Caki2 (cell line): ENCODE measurements around the gene SREK1. TPM values are rescaled to one million over a fixed set of nuclear protein-coding genes. Genes with fewer than 3 reads are reported as not detected.
A peak's percentile ranks its signal among the peaks of the same experiment; 100 is the strongest.
"Not testable (repeated sequence)": the region's sequence is repeated elsewhere in the genome, so short reads cannot be mapped to it uniquely, and the experiment has no call there.

ENCODE experiments used
- DNase-seq: peaks from one replicate; pipeline ENCODE4 v3.0.0-alpha.2; 2015; ENCODE audit warnings: low read depth
- in situ Hi-C: cut with HindIII; loops from 2 replicates; pipeline ENCODE4 v1.10.0; 2016; ENCODE audit warnings: low sequenced_read_pairs, low pct_unique_long_range_greater_than_20kb, mixed read lengths
- total RNA-seq: library from RNA; depleted of rRNA; stranded (reverse); fragments of >200 nt; shearing (Covaris generic); gene quantifications from 2 replicates; pipeline ENCODE4 v1.2.3, GENCODE V29; 2014; ENCODE audit warnings: low replicate concordance; rRNA removed

The SREK1 gene
- total RNA-seq, 1 experiment from 2014 or later, result 6.1 TPM

- in situ Hi-C loops, result no loop called here
- DNase-seq, result no peak
Measured at GRCh38 chr5:66206465-66206864, 62.4 kb downstream of the SREK1 start.

DNA sequence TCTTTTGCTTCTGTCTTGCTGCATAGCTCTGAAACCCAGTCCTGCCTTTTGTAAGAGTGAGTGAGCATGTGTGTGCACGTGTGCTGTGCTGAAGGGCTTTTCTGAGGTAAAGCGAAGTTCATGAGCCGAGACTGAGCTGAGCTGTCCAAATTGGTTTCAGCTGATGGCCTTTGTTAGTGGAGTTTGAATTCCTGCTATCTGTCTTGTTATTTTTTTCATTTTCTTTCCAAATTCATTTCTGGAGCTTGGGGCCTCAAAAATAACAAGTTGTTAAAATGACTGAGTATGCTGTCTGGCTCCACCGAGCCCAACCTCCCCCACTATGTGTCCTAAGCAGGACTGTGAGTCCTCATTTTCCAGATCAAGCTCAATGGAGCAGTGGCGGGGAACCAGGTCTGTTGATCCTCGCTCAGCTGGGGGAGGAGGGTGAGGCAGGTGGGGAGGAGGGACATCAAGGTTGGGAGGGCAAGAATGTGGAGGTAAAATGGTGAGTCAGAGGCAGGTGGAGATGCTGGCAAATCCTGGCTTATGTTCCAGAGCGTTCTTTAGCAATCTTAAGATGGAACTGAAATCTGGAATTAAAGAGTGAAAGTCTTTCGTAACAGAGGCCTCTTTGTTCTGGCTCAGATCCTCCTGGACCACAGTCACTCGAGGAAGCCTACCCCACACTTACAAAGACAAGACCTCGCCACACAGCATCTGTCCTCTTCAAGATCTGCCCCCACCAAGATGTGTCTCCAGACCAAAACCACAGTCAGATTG is 63.9 kb downstream of the SREK1 start:
- in situ Hi-C loops, result no loop called here

DNA sequence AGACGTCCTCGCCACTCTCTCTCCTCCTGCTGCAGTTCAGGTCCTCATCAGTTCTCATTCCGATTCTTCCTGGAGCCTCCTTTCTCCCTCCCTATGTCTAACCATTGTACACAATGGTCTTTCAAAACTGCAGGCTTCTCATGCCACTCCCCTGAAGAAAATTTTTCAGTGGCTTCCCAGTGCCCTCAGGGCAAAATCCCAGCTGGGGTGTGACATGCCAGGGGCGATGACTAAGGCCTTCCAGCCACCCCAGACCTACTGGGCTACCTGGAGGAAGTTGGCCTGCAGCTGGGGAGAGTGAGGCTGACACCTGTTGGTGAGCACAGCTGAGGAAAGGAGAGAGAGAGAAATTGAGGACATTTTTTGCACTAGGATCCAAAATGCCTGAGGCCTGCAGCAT is 65.2 kb downstream of the SREK1 start:
- in situ Hi-C loops, result no loop called here
- peak; percentile 65 for DNase-seq

More for the DNA sequence above, 63.9 kb downstream of the SREK1 start:
- DNase-seq, result no peak

GRCh38 chr5:66209794-66210193 is 65.7 kb downstream of the SREK1 start:
- DNase-seq, result no peak
- in situ Hi-C loops, result no loop called here

DNA sequence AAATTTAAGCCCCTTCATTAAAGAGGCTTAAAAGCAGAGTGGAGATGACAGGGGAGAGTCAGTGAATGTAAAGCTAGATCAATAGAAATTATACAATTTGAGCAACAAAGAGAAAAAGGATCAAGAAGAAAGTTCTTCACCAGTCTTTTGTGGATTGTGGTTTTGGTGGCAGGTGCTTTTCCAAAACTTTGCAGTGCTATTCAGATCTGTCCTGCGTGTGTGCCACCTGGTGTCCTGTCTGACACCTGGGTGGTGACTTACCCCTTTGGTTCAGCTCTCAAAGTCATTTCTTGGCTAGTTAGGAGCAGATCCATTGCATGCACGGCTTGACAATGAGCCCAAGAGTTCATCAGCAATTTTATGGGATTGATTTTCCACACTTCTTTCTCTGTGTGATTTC is 69.4 kb downstream of the SREK1 start:
- in situ Hi-C loops, result no loop called here
- DNase-seq, result no peak

DNA sequence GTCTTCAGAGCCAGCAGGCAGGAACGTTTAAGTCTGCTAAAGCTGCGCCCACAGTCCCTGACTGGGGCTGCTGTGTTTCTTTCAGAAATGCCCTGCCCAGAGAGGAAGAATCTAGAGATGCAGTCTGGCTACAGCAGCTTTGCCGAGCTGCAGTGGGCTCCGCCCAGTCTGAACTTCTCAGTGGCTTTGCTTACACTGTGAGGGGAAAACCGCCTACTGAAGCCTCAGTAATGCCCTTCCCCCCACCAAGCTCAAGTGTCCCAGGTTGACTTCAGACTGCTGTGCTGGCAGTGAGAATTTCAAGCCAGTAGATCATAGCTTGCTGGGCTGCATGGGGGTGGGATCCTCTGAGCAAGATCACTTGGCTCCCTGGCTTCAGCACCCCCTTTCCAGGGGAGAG is 78.4 kb downstream of the SREK1 start:
- no peak for DNase-seq
- in situ Hi-C loops, result no loop called here

DNA sequence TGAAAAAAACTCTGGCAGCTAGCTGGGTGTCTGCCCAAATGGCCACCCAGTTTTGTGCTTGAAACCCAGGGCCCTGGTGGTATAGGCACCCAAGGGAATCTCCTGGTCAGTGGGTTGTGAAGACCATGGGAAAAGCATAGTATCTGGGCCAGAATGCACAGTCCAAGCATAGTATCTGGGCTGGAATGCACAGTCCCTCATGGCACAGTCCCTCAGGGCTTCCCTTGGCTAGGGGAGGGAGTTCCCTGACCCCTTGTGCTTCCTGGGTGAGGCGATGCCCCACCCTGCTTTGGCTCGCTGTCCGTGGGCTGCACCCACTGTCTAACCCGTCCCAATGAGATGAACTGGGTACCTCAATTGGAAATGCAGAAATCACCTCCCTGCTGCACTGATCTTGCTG is 78.8 kb downstream of the SREK1 start:
- in situ Hi-C loops, DNase-seq: not testable (repeated sequence)

GRCh38 chr5:66223637-66224036 is 79.5 kb downstream of the SREK1 start:
- no peak for DNase-seq
- in situ Hi-C loops, result no loop called here

GRCh38 chr5:66224274-66224673 is 80.2 kb downstream of the SREK1 start:
- in situ Hi-C loops, result no loop called here
- DNase-seq, result no peak

DNA sequence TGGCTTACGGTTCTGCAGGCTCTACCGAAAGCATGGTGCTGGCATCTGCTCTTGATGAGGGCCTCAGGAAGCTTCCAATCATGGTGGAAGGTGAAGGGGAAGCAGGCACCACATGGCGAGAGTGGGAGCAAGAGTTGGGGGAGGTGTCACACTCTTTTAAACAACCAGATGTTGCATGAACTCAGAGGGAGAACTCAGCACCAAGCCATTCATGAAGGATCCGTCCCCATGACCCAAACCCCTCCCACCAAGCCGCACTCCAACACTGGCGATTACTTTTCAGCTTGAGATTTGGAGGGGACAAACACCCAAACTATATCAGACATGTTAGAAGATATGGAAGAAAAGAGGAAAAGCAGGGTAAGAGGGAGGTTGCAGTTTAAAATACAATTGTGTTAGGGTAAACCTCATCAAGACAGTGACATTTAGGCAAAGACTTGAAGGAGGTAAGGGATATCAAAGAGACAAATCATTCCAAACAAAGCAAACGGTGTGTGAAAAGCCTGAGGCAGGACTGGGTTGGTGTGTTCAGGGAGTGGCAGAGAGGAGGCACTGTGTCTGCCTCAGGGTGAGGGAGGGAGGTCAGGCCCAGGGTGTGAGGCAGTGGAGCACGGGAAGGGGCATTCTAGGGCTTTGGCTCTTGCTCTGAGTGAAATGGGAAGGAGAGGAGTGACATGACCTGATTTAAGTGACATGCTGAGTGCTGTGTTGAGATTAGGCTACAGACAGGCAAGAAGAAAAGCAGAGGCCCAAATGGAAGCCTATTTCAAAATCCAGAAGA is 80.9 kb downstream of the SREK1 start:
- in situ Hi-C loops, result no loop called here
- DNase-seq, result no peak

DNA sequence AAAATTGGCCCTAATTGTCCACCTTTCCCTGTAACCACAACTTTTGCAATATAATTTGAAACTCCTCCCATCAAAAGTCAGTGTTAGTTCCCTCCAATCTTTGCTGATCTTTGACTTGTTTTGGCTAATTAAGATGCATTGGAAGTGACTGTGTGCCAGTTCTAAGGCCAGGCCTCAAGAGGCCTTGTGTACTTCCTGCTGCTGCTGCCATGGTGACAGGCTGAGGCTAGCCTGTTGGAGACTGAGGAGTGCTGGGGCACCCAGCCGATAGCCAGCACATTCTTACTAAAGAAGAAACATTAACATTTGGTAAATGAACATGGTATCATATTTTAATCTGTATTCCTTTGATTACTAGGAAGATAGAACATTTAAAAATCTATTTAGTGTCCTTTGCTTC is 86.5 kb downstream of the SREK1 start:
- DNase-seq, result no peak

DNA sequence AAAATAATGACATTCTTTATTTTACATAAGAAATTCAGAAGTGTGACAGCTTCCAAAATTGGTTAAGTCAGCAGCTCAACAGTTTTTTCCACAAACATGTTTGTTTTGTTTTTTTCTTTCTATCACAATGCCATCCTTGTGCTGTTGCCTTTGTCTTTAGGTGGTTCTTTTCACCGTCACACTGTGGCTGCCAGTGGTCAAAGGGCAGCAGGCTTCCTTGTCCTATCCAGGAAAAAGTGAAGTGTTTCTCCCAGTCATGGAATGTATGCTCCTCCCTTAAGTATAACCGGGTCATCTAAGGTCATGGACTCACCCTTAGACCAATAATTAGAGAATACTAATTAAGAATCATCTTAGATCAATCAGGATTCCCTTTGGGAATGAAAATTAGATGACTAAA is 87.4 kb downstream of the SREK1 start:
- DNase-seq, result no peak
- in situ Hi-C loops, result no loop called here

More for the DNA sequence above, 86.5 kb downstream of the SREK1 start:
- in situ Hi-C loops, result no loop called here

DNA sequence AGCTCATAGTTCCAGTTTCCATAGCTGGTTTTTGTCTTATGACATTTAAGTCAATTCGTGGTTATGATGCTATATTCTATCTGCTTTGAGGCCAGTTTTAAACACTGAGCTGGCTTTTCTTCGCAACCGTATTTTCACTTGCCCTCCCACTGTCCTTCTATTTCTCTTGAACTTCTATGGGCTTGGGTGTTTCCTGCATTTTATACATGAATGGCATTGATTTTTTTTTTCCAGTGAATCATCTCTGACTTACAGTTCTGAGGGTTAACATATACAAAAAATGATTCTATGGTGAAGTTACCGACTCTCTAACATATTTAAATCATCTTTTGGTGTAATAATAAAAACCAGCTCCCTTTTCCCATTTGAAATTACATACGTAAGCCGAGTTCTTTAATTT is 88.2 kb downstream of the SREK1 start:
- in situ Hi-C loops, result no loop called here

GRCh38 chr5:66232706-66233445 is 88.8 kb downstream of the SREK1 start:
- in situ Hi-C loops, result no loop called here

More for the DNA sequence above, 88.2 kb downstream of the SREK1 start:
- DNase-seq, result no peak

More at GRCh38 chr5:66232706-66233445, 88.8 kb downstream of the SREK1 start:
- DNase-seq, result no peak

Other genes with a start within 250 kb of the SREK1 start
- 13.4 and 24.2 TPM in 2 replicates for gene ERBIN, start 217.7 kb upstream of the SREK1 start, total RNA-seq